H1 (cell line): ENCODE results near the gene HTR3B. TPM values are rescaled to one million over a fixed set of nuclear protein-coding genes. Genes with fewer than 3 reads are reported as not detected.
"Not testable (repeated sequence)": the region's sequence is repeated elsewhere in the genome, so short reads cannot be mapped to it uniquely, and the experiment has no call there.

ENCODE experiments used
- CTCF ChIA-PET: fragments of 300-600 bp; sonication (Branson Sonifier 250); formaldehyde crosslinking; loops from one replicate; lab custom pipeline; 2021; ENCODE audit not compliant: partially characterized antibody; lab: Charles Lee
- POLR2A ChIA-PET: fragments of 300-600 bp; sonication (Branson Sonifier 250); formaldehyde crosslinking; loops from one replicate; lab custom pipeline; 2021; ENCODE audit warnings: inconsistent platforms; ENCODE audit not compliant: partially characterized antibody; lab: Charles Lee
- DNase-seq, 2 experiments: peaks; one replicate each; pipeline versions ENCODE4 v3.0.0 to v3.0.0-alpha.2; 2010 to 2022; ENCODE audit warnings: low spot score in 2 of 2, low read depth in 1 of 2, mixed read lengths in 1 of 2
- FAIRE-seq: peaks from 2 replicates; lab custom pipeline; 2011; peaks lifted over from hg19 to GRCh38; lab: Jason Lieb, UNC
- H2AFZ ChIP-seq: 2 replicates; pipeline ENCODE4 v1.8.1; 2012; ENCODE audit warnings: low read length, inconsistent platforms
- H2AK5ac ChIP-seq: 2 replicates; pipeline ENCODE4 v1.6.1; 2013; ENCODE audit warnings: low read depth, low read length
- H2BK120ac ChIP-seq: replicated peaks from 2 replicates; pipeline ENCODE3; 2013; ENCODE audit warnings: low read depth, low read length, inconsistent platforms
- H2BK12ac ChIP-seq: 2 replicates; pipeline ENCODE4 v1.6.1; 2013; ENCODE audit warnings: low read depth, low read length
- H2BK15ac ChIP-seq: 2 replicates; pipeline ENCODE4 v1.6.1; 2013; ENCODE audit warnings: low read length
- H2BK20ac ChIP-seq: 2 replicates; pipeline ENCODE4 v1.6.1; 2013; ENCODE audit warnings: low read length
- H2BK5ac ChIP-seq: 2 replicates; pipeline ENCODE4 v1.6.1; 2013; ENCODE audit warnings: low read depth, low read length
- H3K14ac ChIP-seq: 2 replicates; pipeline ENCODE4 v1.6.1; 2013; ENCODE audit warnings: inconsistent platforms; ENCODE audit not compliant: insufficient read length
- H3K18ac ChIP-seq: 2 replicates; pipeline ENCODE4 v1.6.1; 2013; ENCODE audit warnings: low read length; ENCODE audit errors: extremely low read depth
- H3K23ac ChIP-seq: 2 replicates; pipeline ENCODE4 v1.6.1; 2013; ENCODE audit warnings: inconsistent platforms; ENCODE audit not compliant: insufficient read length
- H3K23me2 ChIP-seq: 2 replicates; pipeline ENCODE4 v1.6.1; 2013; ENCODE audit warnings: low read depth, low read length
- H3K27ac ChIP-seq: 2 replicates; pipeline ENCODE4 v1.6.1; 2011; ENCODE audit warnings: low read depth, low read length, inconsistent platforms
- H3K27me3 ChIP-seq, 4 experiments: replicated peaks in 1 of 4; 1 replicate in 1 of 4; 2 replicates in 3 of 4; pipeline versions ENCODE4 v1.6.1 to v1.8.1; 2011 to 2013; ENCODE audit warnings: low read length in 3 of 4, mild to moderate bottlenecking in 3 of 4, inconsistent platforms in 2 of 4, mixed read lengths in 2 of 4, moderate library complexity in 1 of 4; ENCODE audit not compliant: control insufficient read depth in 3 of 4, insufficient read depth in 3 of 4; ENCODE audit errors: extremely low read depth in 1 of 4
- H3K36me3 ChIP-seq, 4 experiments: 2 replicates each; pipeline versions ENCODE4 v1.6.1 to v1.8.1; 2011 to 2013; ENCODE audit warnings: mild to moderate bottlenecking in 4 of 4, low read length in 3 of 4, moderate library complexity in 2 of 4, control low read depth in 1 of 4, inconsistent platforms in 1 of 4; ENCODE audit not compliant: insufficient read depth in 4 of 4, control insufficient read depth in 2 of 4
- H3K4ac ChIP-seq: replicated peaks from 2 replicates; pipeline ENCODE3; 2013; ENCODE audit warnings: low read length, low read depth, mixed read lengths, inconsistent platforms; ENCODE audit not compliant: insufficient read length
- H3K4me1 ChIP-seq, 4 experiments: replicated peaks in 1 of 4; 1 replicate in 1 of 4; 2 replicates in 3 of 4; pipeline versions ENCODE4 v1.6.1 to v1.8.1; 2011 to 2013; ENCODE audit warnings: low read length in 3 of 4, inconsistent platforms in 2 of 4, mixed read lengths in 1 of 4; ENCODE audit not compliant: insufficient read depth in 4 of 4, control insufficient read depth in 3 of 4
- H3K4me2 ChIP-seq, 2 experiments: 2 replicates each; pipeline versions ENCODE4 v1.6.1 to v1.8.1; 2011 to 2013; ENCODE audit warnings: low read depth in 2 of 2, low read length in 2 of 2, control low read depth in 1 of 2, inconsistent platforms in 1 of 2, mild to moderate bottlenecking in 1 of 2; ENCODE audit not compliant: insufficient read depth in 1 of 2
- H3K4me3 ChIP-seq, 4 experiments: fragments of 200-600, 300-600 bp in 1 of 4; sonication (generic), shearing (Covaris generic), sonication (Bioruptor Twin) in 1 of 4; 2 replicates each; pipeline versions ENCODE4 v1.5.1 to v1.8.1; 2011 to 2016; ENCODE audit warnings: low read length in 4 of 4, low read depth in 3 of 4, control low read depth in 2 of 4, inconsistent platforms in 2 of 4, mild to moderate bottlenecking in 2 of 4, mixed read lengths in 1 of 4, moderate library complexity in 1 of 4; ENCODE audit not compliant: insufficient read depth in 2 of 4; ENCODE audit errors: extremely low read depth in 1 of 4
- H3K56ac ChIP-seq: replicated peaks from 2 replicates; pipeline ENCODE3; 2013; ENCODE audit warnings: low read depth, mild to moderate bottlenecking, mixed read lengths, low read length, inconsistent platforms; ENCODE audit not compliant: insufficient read length
- H3K79me1 ChIP-seq: 2 replicates; pipeline ENCODE4 v1.6.1; 2013; ENCODE audit warnings: low read depth, low read length, control low read depth
- H3K79me2 ChIP-seq, 2 experiments: 2 replicates each; pipeline versions ENCODE4 v1.6.1 to v1.8.1; 2012 to 2013; ENCODE audit warnings: low read length in 2 of 2, mild to moderate bottlenecking in 2 of 2, inconsistent platforms in 1 of 2; ENCODE audit not compliant: insufficient read depth in 2 of 2, control insufficient read depth in 1 of 2
- H3K9ac ChIP-seq, 4 experiments: replicated peaks in 1 of 4; 1 replicate in 1 of 4; 2 replicates in 3 of 4; pipeline versions ENCODE4 v1.6.1 to v1.8.1; 2011 to 2013; ENCODE audit warnings: low read depth in 3 of 4, low read length in 3 of 4, control low read depth in 2 of 4, mild to moderate bottlenecking in 2 of 4, moderate library complexity in 2 of 4, inconsistent platforms in 1 of 4; ENCODE audit errors: extremely low read depth in 1 of 4
- H3K9me3 ChIP-seq, 2 experiments: 2 replicates each; pipeline versions ENCODE4 v1.6.1 to v1.8.1; 2012 to 2013; ENCODE audit warnings: mild to moderate bottlenecking in 2 of 2, moderate library complexity in 2 of 2, control low read depth in 1 of 2, inconsistent platforms in 1 of 2, low read depth in 1 of 2, low read length in 1 of 2, mixed read lengths in 1 of 2; ENCODE audit not compliant: insufficient read depth in 2 of 2
- H4K20me1 ChIP-seq, 2 experiments: replicated peaks in 1 of 2; 2 replicates each; pipeline versions ENCODE3 to v1.8.1; 2011 to 2013; ENCODE audit warnings: inconsistent platforms in 2 of 2, low read length in 2 of 2, mild to moderate bottlenecking in 1 of 2; ENCODE audit not compliant: insufficient read depth in 2 of 2, control insufficient read depth in 1 of 2
- H4K5ac ChIP-seq: 2 replicates; pipeline ENCODE4 v1.6.1; 2013; ENCODE audit warnings: low read length, low read depth, mixed read lengths, inconsistent platforms; ENCODE audit not compliant: insufficient read length
- H4K8ac ChIP-seq: 2 replicates; pipeline ENCODE4 v1.8.0; 2013; ENCODE audit warnings: mild to moderate bottlenecking, moderate library complexity, low read length, inconsistent platforms; ENCODE audit not compliant: insufficient read depth; ENCODE audit errors: extremely low read depth
- H4K91ac ChIP-seq: replicated peaks from 2 replicates; pipeline ENCODE3; 2013; ENCODE audit warnings: low read length, mixed read lengths, inconsistent platforms; ENCODE audit not compliant: insufficient read length
- whole genome bisulfite sequencing, 2 experiments: shearing (Covaris generic) in 1 of 2; methylation state at CpG; one replicate each; pipeline versions ENCODE4 v1.1.6 to v1.1.7; 2013 to 2015; ENCODE audit warnings: low lambda C conversion rate in 2 of 2, mixed read lengths in 2 of 2, inconsistent platforms in 1 of 2, low coverage in 1 of 2, missing lambda C conversion rate in 1 of 2; ENCODE audit not compliant: insufficient replicate concordance in 2 of 2, insufficient coverage in 1 of 2, insufficient read length in 1 of 2; ENCODE audit errors: extremely low coverage in 1 of 2, missing lambda C conversion rate in 1 of 2; 5-methylcytosine and 5-hydroxymethylcytosine counted together
- polyA plus RNA-seq, 7 experiments: library from polyadenylated mRNA; depleted of rRNA in 3 of 7; stranded (reverse) in 5 of 7; unstranded in 2 of 7; fragments of >200 nt in 5 of 7; fragments of 200-250 nt in 2 of 7; gene quantifications; 1 replicate in 5 of 7; 2 replicates in 1 of 7; 4 replicates in 1 of 7; pipeline versions ENCODE4 v1.2.1 to v1.2.3, GENCODE V29; 2011 to 2013; ENCODE audit warnings: missing spikeins in 2 of 7, mixed read lengths in 2 of 7
- total RNA-seq: library from RNA; stranded (reverse); fragmentation: NEBNext Ultra II Directional; extraction: Animal tissue kit (Norgen Biotek cat#: 25700); gene quantifications from 2 replicates; pipeline ENCODE4 v1.2.1, GENCODE V29; 2021

Gene HTR3B
- total and polyA plus RNA-seq, 2 of the 8 experiments (the other 6 are each of a cell fraction or from before 2014, with no cell fraction given) = not detected

DNA sequence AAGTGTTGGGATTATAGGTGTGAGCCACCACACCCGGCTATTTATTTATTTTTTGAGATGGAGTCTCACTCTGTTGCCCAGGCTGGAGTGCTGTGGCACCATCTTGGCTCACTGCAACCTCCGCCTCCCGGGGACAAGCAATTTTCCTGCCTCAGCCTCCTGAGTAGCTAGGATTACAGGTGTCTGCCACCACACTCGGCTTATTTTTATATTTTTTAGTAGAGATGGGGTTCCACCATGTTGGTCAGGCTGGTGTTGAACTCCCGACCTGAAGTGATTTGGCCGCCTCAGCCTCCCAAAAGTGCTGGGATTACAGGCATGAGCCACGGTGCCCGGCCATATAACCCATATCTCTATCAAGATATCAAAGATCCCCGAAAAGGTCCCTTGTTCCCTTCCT is 6.9 kb downstream of the HTR3B start:
- H4K5ac ChIP-seq, H2BK15ac ChIP-seq, H4K20me1 ChIP-seq, H3K79me2 ChIP-seq, H3K4ac ChIP-seq, H3K14ac ChIP-seq, H3K27me3 ChIP-seq, H3K23me2 ChIP-seq, H3K9ac ChIP-seq, H3K9me3 ChIP-seq, H2BK120ac ChIP-seq, H3K56ac ChIP-seq, H3K23ac ChIP-seq, H3K4me3 ChIP-seq, H3K4me1 ChIP-seq, H3K18ac ChIP-seq, H3K27ac ChIP-seq, H2AFZ ChIP-seq, H3K36me3 ChIP-seq, DNase-seq, H4K91ac ChIP-seq, H2BK12ac ChIP-seq, FAIRE-seq, POLR2A ChIA-PET, H4K8ac ChIP-seq, H3K4me2 ChIP-seq, H2AK5ac ChIP-seq, H3K79me1 ChIP-seq, H2BK5ac ChIP-seq, H2BK20ac ChIP-seq: not testable (repeated sequence)
- WGBS, 2 experiments = 93% methylated on average over 9 of the region's 9 CpGs; no CpG with 5 or more reads in 1 of the 2 experiments
- CTCF ChIA-PET = interaction anchor here (1.6 to 8.0 kb wide), 2 partner anchors 10 to 16 kb away, joined by 6 to 112 read pairs; no protein-coding TSS in a partner anchor
